Amniotic epithelial cell (primary cell): ENCODE results near the gene MAN1A1.
"Not testable (repeated sequence)": the region's sequence is repeated elsewhere in the genome, so short reads cannot be mapped to it uniquely, and the experiment has no call there.

ENCODE experiments used
- DNase-seq: peaks from one replicate; pipeline ENCODE4 v3.0.0-alpha.2; 2010; ENCODE audit warnings: low read depth

The MAN1A1 gene

GRCh38 chr6:119170447-119171087 lies 179.0 kb downstream of the MAN1A1 start:
- peak; percentile 72 for DNase-seq

GRCh38 chr6:119170103-119170446 lies 179.5 kb downstream of the MAN1A1 start:
- DNase-seq, result no peak

- DNase-seq, result not testable (repeated sequence)
Measured at GRCh38 chr6:119169355-119169754, 180.2 kb downstream of the MAN1A1 start.

GRCh38 chr6:119166024-119166784 lies 183.4 kb downstream of the MAN1A1 start:
- DNase-seq, result no peak

- DNase-seq, result no peak
Measured at GRCh38 chr6:119163006-119163405, 186.6 kb downstream of the MAN1A1 start.

GRCh38 chr6:119162134-119162775 lies 187.3 kb downstream of the MAN1A1 start:
- no peak for DNase-seq

- DNase-seq, result no peak
Measured at GRCh38 chr6:119161438-119161837, 188.1 kb downstream of the MAN1A1 start.

- DNase-seq, result no peak
Measured at GRCh38 chr6:119160911-119161310, 188.7 kb downstream of the MAN1A1 start.

GRCh38 chr6:119158057-119158848 lies 191.3 kb downstream of the MAN1A1 start:
- DNase-seq, result peak; percentile 95

- no peak for DNase-seq
Measured at GRCh38 chr6:119157506-119157815, 192.1 kb downstream of the MAN1A1 start.

GRCh38 chr6:119156757-119157505 lies 192.6 kb downstream of the MAN1A1 start:
- DNase-seq, result no peak

- not testable (repeated sequence) for DNase-seq
Measured at GRCh38 chr6:119156082-119156481, 193.5 kb downstream of the MAN1A1 start.

- DNase-seq, result no peak
Measured at GRCh38 chr6:119152187-119152586, 197.4 kb downstream of the MAN1A1 start.

GRCh38 chr6:119148825-119149525 lies 200.6 kb downstream of the MAN1A1 start:
- DNase-seq, result peak; percentile 83

GRCh38 chr6:119148098-119148824 lies 201.3 kb downstream of the MAN1A1 start:
- peak; percentile 84 for DNase-seq

- peak; percentile 97 for DNase-seq
Measured at GRCh38 chr6:119147101-119148053, 202.2 kb downstream of the MAN1A1 start.

- no peak for DNase-seq
Measured at GRCh38 chr6:119145111-119145510, 204.4 kb downstream of the MAN1A1 start.

GRCh38 chr6:119142637-119143036 lies 206.9 kb downstream of the MAN1A1 start:
- no peak for DNase-seq

GRCh38 chr6:119142041-119142440 lies 207.5 kb downstream of the MAN1A1 start:
- DNase-seq, result no peak
